HG03521 (cell line): ENCODE measurements around the gene EEFSEC.

Experiments
- ATAC-seq: cut with Tn5 transposase; IDR thresholded peaks from one replicate; pipeline ENCODE4 v1.9.1; 2021; ENCODE audit warnings: mild to moderate bottlenecking, moderate library complexity; ENCODE audit not compliant: unreplicated experiment

Gene EEFSEC

DNA sequence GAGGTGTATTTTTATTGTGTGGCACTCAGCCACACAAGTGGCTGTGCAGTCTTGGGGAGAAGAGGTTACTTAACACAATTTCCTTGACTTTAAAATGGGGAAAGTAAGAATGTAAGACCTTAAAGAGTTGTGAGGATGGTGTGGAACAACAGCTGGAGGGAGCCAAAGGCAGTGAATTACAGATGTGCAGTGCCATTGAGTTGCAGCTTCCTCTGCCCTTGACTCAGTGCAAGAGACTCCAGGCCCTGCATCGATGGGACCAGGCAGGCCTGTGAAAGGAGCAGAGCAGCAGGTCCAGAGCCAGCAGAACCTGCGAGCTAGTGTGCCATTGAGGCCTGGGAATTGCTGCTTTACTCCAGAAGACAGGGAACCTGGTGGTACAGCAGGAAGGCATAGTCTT is 27.2 kb downstream of the EEFSEC start:
- ATAC-seq = no peak

DNA sequence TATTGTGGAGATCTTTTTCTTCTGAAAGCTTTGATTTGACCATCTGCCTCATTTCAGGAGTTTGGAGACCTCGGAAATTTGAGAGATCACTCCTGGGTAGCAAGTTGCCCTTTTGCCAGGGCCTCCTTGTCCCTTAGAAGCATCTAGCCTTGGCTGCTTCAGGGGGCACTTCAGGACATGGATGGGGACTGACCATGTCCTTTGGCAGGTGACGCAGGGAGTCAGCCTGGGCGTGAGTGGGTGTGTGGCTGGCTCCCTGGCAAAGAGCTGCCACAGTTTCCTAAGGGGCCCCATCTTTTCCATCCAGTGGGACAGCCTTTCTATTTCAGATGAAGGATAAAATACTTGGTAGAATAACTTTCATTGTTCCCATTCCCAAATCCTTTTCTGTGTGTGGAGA is 27.6 kb downstream of the EEFSEC start:
- no peak for ATAC-seq

DNA sequence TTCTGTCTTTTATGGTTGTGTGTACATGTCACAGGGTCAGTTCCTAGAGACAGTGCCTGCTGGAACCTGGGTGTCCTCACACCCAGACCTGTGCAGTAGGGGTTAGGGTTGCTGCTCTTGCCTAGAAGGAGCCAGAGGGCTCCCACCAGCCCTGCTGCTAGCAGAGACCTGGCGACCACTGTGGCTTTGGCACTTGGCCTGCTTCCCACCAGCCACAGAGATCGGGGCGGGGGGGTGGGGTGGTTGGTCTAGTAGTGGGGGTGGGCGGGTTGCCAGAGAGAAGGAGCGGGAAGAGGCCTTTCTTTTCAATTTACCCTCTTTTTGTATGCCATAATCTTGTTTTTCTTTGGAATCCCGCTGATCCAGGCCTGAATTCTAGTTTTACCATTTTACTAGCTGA is 29.4 kb downstream of the EEFSEC start:
- ATAC-seq = no peak

DNA sequence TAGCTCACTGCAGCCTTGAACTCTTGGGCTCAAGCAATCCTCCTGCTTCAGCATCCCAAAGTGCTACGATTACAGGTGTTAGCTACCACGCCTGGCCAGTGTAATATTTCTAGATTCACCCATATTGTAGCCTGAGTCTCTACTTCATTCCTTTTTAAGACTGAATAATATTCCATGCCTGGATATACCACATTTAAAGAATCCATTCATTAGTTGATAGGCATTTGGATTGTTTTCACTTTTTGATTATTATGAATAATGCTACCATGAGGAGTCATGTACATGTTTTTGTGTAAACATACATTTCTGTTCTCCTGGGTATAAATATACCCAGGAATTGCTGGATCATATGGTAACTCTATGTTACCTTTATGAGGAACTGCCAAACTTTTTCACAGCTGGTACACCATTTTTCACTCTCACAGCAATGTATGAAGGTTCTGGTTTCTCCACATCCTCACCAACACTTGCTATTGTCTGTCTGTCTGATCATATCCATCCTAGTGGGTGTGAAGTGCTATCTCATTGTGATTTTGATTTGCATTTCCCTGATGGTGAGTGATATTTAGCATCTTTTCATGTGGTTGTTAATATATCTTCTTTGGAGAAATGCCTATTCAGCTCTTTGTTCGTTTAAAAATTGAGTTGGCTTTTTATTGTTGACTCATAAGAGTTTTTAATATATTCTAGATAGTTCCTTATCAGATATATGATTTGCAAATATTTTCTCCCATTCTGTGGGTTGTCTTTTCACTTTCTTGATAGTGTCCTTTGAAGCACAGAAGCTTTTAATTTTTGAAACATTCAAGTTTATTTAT is 32.6 kb downstream of the EEFSEC start:
- ATAC-seq = no peak

DNA sequence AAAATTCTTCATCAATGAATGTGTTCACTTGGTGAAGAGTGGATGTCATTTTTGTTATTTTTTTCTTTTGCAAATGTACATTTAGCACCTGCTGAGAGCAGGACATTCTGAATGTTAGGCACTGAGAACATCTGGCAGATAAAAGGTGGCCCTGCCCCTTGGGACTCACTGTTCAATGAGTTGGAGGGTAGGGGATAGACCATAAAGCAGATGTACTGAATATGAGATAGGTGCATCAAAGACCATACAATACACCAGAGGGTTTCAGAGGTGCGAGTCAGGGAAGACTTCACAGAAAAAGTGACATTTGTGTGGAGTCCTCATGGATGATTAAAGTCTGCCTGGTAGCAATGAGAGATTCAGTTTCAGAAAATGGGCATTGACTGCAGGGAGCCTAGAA is 34.2 kb downstream of the EEFSEC start:
- ATAC-seq = no peak

DNA sequence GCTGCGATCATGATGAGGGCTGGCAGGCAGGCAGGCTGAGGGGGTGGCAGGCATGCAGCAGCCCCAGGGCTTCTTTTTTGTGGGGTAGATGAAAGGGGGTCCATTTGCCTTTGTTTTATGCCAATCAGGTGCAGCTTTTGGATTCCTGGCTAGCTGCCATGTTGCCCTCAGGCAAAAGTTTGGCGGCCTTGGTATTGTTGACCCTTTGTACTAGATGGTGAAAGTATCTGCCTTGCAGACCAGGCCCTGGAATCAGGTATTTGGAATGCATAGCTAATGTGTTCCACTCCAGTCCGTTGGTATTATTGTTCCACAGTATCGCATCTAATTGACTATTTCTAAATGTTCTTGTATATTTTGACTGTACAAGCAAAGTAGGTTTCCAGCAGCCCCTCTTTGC is 35.0 kb downstream of the EEFSEC start:
- no peak for ATAC-seq

DNA sequence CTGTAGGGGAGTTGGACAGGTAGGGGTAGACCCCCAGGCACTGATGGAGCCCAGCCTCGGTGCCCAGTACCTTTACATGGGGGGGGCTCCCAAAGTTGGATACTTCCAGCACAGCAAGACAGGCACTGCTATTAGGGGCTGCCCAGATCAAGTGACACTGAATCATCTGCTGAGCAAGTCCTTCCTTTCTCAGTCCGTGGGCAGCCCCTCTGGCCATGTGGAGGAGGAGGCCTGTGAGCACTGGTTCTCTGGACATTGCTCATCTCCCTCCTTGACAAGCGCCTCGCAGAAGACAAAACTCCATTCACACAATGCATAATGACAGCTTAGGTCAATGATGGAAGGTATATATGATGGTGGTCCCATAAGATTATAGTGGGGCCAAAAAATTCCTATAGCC is 35.7 kb downstream of the EEFSEC start:
- no peak for ATAC-seq

DNA sequence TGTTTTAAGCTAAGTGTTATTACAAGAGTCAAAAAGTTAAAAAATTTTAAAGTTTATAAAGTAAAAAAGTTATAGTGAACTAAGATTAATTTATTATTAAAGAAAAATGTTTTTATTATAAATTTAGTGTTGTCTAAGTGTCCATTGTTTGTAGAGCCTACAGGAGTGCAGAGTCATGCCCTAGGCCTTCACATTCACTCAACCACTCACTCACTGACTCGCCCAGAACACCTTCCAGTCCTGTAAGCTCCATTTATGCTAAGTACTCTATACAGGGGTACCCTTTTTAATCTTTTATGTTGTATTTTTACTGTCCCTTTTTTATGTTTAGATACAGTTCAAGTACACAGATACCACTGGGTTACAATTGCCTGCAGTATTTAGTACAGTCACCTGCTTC is 37.2 kb downstream of the EEFSEC start:
- ATAC-seq = no peak

DNA sequence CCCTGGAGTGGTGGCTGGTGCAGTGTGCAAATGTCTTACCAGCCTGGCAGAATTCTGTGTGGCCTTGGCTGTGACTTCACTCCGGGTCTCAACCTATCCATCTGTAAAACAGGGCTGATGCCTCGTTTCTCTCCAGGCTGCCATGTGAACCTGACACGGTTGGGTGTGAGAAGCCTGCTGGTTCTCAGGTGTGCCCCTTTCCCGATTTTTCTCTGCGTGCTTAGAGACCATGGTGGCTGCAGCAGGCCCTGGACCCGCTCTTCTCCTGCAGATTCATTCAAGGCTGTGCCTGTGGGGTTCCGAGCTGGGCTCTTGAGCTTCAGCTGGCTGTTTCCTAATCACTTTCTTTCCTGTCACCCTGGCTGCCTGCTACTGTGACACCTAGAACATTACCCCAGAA is 38.9 kb downstream of the EEFSEC start:
- no peak for ATAC-seq

DNA sequence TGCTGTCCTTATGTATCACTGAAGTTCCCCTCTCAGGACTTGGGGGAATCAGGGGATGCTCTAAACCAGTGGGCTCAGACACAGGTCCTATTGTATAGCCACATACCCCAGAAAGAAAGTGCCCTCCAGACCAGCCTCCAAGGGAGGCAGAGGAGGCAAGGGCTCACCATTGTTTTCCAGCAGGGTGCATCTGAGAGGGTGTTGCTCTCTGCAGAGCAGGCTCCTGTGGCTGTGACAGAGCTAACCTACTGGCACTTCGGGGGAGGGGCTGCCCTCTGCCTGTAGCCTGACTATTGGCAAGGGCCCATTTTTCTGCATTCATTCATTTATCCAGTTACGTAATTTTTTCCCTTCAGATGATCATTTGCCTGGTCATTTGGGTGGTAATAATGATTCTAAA is 39.9 kb downstream of the EEFSEC start:
- ATAC-seq = no peak

DNA sequence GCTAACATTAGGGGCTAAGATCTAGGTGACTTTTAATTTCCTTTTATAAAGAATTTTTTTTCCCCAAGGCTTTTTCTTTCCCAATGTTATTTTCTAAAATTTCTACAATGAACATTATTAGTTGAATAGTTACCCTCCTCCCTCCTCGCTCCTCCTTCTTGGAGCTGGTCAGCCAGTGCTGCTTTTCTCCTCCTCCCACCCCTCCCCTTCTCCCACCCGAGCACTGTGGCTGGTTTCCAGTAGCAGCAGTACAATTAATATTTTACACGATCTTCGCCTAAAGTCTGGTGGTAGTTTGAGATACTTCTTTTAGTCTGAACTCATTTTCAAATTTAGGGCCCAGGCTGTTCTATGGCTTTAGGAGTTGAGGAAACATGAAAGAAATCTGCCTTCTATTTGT is 41.6 kb downstream of the EEFSEC start:
- ATAC-seq = no peak

DNA sequence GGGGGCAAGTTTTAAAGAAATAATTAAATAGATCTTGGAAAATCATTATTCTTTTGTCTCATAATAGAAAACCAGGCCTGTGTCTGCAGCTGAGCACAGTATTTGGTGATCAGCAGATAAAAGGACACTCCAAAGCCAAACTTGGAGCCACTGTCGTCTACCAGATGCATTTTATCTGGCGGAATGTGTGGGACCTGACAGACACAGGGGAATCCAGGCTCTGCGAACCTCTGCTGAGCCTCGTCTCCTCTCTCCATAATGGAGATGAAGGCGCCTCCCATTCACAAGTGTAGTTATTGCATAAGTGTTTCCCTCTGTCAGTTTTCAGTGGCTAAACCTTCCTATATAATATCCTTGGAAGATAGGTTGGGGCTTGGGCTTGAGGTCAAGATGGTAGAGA is 42.1 kb downstream of the EEFSEC start:
- no peak for ATAC-seq

DNA sequence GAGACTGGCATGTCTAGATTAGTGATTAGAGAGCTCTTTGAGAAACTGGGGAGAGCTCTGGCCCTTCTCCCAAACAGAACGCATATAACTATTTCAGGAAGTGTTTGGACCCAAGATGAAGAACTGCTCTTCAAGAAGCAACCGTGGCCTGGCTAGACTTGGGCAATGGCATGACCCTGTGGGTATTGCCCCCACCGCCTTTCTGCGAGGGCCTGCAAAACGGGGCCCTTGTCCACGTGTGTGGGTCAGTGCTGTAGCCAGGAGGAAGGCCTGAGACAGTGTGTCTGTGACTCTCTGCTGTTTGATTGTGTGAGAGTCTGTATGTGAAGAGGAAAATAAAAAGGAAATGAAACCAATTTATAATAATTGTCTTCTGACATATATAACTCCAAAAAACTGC is 42.5 kb downstream of the EEFSEC start:
- ATAC-seq = no peak

DNA sequence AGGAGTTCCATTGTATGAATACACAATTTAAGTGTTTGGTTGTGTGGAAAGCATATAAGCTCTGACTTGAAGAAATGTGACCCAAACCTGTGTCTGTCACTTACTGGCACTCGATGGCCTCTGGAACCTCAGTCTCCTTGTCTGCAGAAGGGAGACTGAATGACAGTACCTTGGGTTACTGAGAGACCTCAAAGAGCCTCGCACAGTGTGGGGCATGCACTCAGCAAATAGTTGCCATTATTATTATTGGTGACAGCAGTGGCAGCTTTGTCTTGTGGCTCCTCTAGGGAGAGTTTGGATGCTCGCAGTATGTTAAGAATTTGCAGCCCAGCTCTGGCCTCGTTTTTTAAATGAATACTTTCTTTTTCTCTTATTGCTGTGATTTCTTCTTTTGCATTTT is 43.4 kb downstream of the EEFSEC start:
- no peak for ATAC-seq

DNA sequence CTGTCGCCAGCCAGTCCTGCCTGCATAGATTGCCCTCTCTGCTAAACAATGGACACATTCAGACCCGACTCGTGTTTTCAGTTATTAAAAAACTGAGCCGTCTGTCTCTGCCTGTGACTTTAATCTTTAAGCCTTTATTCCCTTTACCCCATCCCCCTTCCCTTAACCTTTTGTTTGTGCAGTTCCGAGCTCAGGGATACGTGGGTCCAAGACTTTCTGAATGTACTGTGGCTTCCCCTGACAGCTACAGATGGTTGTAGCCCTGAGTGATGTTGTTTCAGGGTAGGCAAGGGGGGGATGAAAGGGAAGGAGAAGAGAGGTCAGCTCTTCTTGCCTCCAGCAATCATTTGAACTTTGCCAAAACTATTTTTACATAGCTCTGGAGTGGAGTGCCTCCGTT is 44.6 kb downstream of the EEFSEC start:
- ATAC-seq = no peak

DNA sequence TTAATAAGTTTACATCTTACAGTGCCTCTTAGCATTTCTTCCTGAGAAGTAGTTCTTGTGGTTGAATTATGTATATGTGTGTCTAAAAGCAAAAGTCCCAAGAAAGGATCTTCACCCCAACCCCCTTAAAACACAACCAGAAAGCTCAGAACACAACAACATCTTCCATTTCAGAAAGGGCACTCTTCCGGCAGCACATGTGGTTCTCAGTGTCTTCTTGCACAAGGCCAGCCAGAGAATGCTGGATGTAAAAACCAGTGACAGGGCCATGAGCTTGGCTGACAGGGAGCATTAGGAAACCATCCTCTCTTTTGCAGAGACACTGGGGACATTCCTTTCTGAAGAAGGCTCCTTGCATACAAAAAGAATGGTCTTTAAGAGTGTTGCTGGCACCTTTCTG is 45.0 kb downstream of the EEFSEC start:
- no peak for ATAC-seq

DNA sequence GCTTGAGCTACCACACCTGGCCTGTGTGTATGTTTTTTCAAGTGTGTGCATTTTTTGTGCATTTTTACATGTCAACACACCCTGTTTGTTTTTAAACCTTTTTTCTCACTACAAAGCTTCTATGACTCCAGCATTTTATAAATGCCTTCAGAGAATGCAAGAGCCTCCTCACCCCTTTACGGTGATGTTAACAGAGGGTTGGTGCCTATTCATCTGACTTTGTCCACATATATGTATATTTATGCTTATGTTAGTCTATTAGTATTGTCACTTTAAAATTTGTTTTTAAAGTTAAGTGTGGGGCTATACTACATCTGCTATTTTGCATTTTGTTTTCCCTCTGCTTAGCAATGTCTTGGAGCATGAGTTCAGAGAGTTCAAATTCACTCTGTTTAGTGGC is 45.8 kb downstream of the EEFSEC start:
- ATAC-seq = no peak

DNA sequence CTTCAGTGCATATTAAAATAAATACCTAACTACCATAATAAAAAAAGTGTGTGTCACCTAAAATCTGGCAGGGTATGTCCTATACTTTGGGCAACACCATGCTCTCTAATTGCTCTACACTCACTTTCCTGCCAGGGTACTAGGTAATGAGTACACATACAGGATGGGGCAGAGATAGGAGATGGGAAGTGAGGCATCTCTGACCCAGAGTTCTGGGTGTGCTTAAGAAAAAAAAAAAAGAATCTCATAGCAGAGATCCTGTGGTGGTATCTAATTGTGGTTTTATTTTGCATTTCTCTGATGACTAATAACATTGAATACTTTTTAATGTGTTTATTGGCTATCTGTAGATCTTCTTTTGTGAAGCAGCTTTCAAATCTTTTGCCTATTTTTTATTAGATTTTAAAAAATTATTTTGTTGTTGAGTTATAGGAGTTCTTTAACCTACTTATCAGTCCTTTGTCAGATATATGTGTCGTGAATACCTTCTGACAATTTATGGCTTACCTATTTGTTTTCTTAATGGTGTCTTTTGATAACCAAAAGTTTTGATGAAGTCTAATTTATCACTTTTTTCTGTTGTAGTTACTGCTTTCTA is 48.0 kb downstream of the EEFSEC start:
- no peak for ATAC-seq

DNA sequence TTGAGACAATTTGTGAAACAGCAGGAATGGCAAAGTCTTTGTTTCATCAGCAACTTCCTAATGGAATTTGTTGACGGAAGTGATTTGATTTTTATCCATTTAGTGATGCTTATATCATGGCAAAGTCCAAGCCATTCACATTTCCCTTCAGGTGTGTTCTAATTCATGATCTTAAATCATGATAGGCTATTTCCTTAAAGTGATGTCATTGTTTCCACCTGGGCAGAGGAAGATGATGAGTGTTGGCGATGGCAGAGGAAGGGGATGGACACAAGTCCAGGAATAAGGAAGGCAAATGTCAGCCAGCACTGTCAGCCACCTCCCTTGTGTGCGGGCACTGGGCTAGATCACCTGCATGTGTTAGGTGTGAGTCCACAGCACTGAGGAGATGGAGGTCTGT is 49.9 kb downstream of the EEFSEC start:
- no peak for ATAC-seq

DNA sequence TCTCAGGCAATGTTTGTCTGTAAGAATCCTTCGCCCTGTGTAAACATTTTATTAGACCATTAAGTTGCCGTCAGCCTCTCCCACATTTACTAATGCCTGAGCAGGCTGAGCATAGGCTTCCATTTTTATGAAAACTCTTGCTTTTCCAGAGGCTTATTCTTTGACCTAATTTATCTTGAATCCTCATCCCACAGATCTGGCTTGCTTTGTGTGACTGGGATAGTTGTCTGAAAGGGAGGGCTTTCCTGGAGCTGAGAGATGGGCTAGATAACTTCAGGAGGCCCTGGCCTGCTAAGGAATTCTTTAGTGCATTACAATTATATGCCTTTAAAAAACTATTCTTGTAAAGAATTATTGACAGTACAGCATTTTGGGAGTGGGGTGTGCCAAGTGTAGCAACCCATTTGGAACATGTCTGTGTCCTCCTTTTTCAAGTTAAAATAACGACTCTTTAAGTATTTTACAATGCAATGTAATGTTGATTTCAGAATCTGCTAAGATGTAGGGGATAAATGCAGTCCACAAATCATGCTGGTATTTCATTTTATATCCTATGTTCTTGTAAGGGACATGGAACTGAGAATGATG is 52.4 kb downstream of the EEFSEC start:
- ATAC-seq = no peak

DNA sequence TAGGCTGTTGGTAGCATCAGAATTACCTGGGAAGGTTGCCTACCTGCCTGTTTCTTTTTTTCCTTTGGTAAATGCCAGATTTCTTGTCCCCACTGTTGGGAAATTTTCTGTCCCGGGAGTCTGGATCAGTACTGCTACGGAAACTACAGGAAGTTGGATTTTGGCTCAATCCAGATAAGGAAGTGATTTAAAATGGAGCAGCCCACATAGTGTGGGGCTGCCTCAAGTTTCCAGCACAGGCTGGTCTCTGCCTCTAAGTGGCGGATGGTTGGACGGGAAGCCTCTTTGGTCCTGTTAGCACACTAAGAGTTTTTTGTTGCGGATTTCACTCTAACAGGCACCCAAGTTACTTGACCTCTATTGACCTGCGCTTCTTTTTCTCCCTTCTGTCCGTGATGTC is 54.7 kb downstream of the EEFSEC start:
- no peak for ATAC-seq

DNA sequence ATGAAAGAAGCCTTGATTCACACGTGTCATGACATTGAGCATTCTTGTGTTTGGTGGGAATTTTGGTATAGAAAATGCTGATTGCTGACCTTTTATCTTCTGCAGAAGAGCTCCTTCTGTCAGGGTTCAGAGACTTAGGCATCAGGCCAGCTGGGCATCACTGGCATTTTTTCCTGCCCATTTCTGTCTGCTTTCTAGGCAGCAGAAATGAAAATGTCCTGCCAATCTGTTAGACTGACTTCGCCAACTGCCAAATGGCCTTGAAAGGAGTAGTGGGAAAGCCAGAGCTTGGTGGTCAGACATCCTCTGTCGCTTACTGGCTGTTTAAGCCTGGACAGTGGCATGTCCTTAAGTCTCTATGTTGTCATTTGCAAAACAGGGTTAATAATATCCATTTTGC is 57.4 kb downstream of the EEFSEC start:
- ATAC-seq = no peak

DNA sequence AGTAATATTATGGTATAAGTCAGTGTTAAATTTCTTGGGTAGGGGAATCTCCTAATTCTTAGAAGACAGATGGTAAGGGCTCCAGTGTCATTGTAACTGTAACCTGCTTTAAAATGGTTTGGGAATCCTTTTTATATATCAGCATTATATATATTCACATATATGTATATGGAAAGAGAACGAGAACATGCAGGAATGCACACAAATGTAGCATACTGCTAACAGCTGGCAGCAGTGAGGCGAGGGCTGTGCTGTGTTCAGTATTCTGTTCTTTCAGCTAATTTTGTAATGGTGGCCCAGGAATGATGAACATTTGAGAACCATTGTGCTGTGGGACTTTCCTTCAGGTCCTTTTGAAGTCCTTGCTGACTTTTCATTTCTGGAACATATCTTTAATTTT is 60.8 kb downstream of the EEFSEC start:
- ATAC-seq = no peak
